Measurements from ENCODE around the gene RASAL2. TPM values are rescaled to one million over a fixed set of nuclear protein-coding genes. Genes with fewer than 3 reads are reported as not detected.

Gene RASAL2
- total and polyA plus RNA-seq, 2 experiments from 2014 or later, result 16.0 to 42.2 TPM

DNA sequence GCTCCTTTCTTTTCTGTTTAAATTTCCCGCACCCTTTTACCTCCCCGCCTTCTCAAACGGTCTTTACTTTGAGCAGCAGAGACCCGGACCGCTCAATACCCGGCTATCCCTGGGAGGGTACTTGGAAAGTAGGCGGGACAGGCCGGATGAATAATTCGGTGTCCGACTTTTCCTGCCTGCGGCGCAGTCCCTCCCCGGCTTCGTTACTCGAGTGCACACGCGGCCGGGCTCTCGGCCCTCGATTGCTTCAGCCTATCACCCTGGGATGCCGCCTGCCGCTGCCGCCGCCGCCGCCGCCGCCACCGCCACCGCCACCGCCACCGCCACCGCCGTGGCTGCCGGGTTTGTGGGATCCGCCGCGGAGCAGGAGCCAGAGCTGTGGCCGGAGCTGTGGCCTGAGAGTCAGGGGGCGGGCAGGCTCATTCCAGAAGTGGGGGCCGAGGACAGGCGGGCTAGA is 382 bp upstream of the RASAL2 start:
- peak overlapping the region; percentile 95 for H3K4me2 ChIP-seq
- H4K20me1 ChIP-seq (replicated peaks; ENCODE audit: insufficient read depth), result peaks cover 24% of the 10 kb centered on the region
- Mint-ChIP-seq H3K36me3 (ENCODE audit: low read depth) (no peaks in the 10 kb centered on the region), H3K4me1 (peaks cover 43% of the 10 kb centered on the region), H3K27ac (peak overlapping the region; percentile 93), H3K4me3 (peak overlapping the region; percentile 93), H3K27me3 (ENCODE audit: insufficient read depth, low read depth, poor library complexity) (peaks cover 4% of the 10 kb centered on the region), H3K9me3 (no peaks in the 10 kb centered on the region)
- no peaks in the 10 kb centered on the region for H3K9me2 ChIP-seq (ENCODE audit: insufficient read depth)
- H3K4me1 ChIP-seq (ENCODE audit: insufficient read depth), result peaks cover 43% of the 10 kb centered on the region
- TF ChIP-seq EZH2phosphoT487 (IDR thresholded peaks at IDR 0.05; ENCODE audit: unreplicated experiment) (no peak), JUNB (IDR thresholded peaks at IDR 0.05; ENCODE audit: unreplicated experiment) (no peak), ZNF462 (CRISPR knock-in tag; IDR thresholded peaks at IDR 0.05) (no peak), EZH2 (IDR thresholded peaks at IDR 0.05; ENCODE audit: low read depth, unreplicated experiment) (no peak), NANOG (IDR thresholded peaks at IDR 0.05; ENCODE audit: borderline replicate concordance) (no peak), ZNF331 (CRISPR knock-in tag; IDR thresholded peaks at IDR 0.05; ENCODE audit: low read depth) (no peak), ZNF114 (CRISPR knock-in tag; IDR thresholded peaks at IDR 0.05) (no peak), CREB1 (CRISPR knock-in tag; IDR thresholded peaks at IDR 0.05; ENCODE audit: low read depth) (peak; percentile 78), POLR2AphosphoS5 (IDR thresholded peaks at IDR 0.05; ENCODE audit: low read depth) (peak; percentile 80)
- TF ChIP-seq, protein P1, sequence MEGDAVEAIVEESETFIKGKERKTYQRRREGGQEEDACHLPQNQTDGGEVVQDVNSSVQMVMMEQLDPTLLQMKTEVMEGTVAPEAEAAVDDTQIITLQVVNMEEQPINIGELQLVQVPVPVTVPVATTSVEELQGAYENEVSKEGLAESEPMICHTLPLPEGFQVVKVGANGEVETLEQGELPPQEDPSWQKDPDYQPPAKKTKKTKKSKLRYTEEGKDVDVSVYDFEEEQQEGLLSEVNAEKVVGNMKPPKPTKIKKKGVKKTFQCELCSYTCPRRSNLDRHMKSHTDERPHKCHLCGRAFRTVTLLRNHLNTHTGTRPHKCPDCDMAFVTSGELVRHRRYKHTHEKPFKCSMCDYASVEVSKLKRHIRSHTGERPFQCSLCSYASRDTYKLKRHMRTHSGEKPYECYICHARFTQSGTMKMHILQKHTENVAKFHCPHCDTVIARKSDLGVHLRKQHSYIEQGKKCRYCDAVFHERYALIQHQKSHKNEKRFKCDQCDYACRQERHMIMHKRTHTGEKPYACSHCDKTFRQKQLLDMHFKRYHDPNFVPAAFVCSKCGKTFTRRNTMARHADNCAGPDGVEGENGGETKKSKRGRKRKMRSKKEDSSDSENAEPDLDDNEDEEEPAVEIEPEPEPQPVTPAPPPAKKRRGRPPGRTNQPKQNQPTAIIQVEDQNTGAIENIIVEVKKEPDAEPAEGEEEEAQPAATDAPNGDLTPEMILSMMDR (conservative IDR thresholded peaks at IDR 0.05; ENCODE audit: low read depth in 2 of 2), result no peak
- TF ChIP-seq, protein P2, sequence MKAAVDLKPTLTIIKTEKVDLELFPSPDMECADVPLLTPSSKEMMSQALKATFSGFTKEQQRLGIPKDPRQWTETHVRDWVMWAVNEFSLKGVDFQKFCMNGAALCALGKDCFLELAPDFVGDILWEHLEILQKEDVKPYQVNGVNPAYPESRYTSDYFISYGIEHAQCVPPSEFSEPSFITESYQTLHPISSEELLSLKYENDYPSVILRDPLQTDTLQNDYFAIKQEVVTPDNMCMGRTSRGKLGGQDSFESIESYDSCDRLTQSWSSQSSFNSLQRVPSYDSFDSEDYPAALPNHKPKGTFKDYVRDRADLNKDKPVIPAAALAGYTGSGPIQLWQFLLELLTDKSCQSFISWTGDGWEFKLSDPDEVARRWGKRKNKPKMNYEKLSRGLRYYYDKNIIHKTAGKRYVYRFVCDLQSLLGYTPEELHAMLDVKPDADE (IDR thresholded peaks at IDR 0.05), result peak; percentile 48; the same call in 1 of the 2 replicates
- peak; percentile 74 for ATAC-seq
- DNase-seq (ENCODE audit: low spot score), result peak; percentile 99
- peaks cover 46% of the 10 kb centered on the region for H3K79me2 ChIP-seq (replicated peaks; ENCODE audit: insufficient read depth)
- peak overlapping the region; percentile 73 for H3K27ac ChIP-seq (ENCODE audit: low read depth)
- peak overlapping the region; percentile 87 for H3K4me3 ChIP-seq
- no peaks in the 10 kb centered on the region for H3K27me3 ChIP-seq (ENCODE audit: insufficient read depth)
- H3K36me3 ChIP-seq (ENCODE audit: insufficient read depth), result no peaks in the 10 kb centered on the region
- 0 out of 2 replicates have a peak, but pooled peaks cover 3% of the 10 kb centered on the region for H3F3A ChIP-seq (replicated peaks; ENCODE audit: low read depth)
- H2AFZ ChIP-seq, result peak overlapping the region; percentile 49; the same call in 1 of the 2 replicates

Measured in GM23338 (cell line).